Neural crest cell (in vitro differentiated cells): ENCODE measurements around the gene TNRC6C. TPM values are rescaled to one million over a fixed set of nuclear protein-coding genes. Genes with fewer than 3 reads are reported as not detected.

ENCODE experiments used
- DNase-seq: peaks from one replicate; pipeline ENCODE4 v3.0.0; 2021; ENCODE audit warnings: low read depth, mixed read lengths, low spot score
- H3K27ac Mint-ChIP-seq: one replicate; pipeline ENCODE4 v1.8.0; 2021; ENCODE audit warnings: mild to moderate bottlenecking, mixed read lengths; ENCODE audit not compliant: unreplicated experiment
- H3K27me3 Mint-ChIP-seq: 2 replicates; pipeline ENCODE4 v1.8.0; 2021; ENCODE audit warnings: low read depth, mild to moderate bottlenecking, mixed read lengths
- H3K36me3 Mint-ChIP-seq: 2 replicates; pipeline ENCODE4 v1.8.0; 2021; ENCODE audit warnings: low read depth, mild to moderate bottlenecking, mixed read lengths
- H3K4me1 Mint-ChIP-seq: 2 replicates; pipeline ENCODE4 v1.8.0; 2021; ENCODE audit warnings: mixed read lengths
- H3K4me3 Mint-ChIP-seq: one replicate; pipeline ENCODE4 v1.8.0; 2021; ENCODE audit warnings: mild to moderate bottlenecking, mixed read lengths
- H3K9me3 Mint-ChIP-seq: 2 replicates; pipeline ENCODE4 v1.8.0; 2021; ENCODE audit warnings: mixed read lengths
- total RNA-seq: library from RNA; stranded (reverse); gene quantifications from 2 replicates; pipeline ENCODE4 v1.2.1, GENCODE V29; 2021
- TF ChIP-seq, protein P1 (sequence below): fragments of 200-600 bp; sonication (generic); conservative IDR thresholded peaks from 2 replicates; pipeline ENCODE4 v1.5.0; 2021; ENCODE audit warnings: antibody characterized with exemption, mild to moderate bottlenecking

The TNRC6C gene
- total RNA-seq, 1 donor from 2014 or later: 40.5 TPM

DNA sequence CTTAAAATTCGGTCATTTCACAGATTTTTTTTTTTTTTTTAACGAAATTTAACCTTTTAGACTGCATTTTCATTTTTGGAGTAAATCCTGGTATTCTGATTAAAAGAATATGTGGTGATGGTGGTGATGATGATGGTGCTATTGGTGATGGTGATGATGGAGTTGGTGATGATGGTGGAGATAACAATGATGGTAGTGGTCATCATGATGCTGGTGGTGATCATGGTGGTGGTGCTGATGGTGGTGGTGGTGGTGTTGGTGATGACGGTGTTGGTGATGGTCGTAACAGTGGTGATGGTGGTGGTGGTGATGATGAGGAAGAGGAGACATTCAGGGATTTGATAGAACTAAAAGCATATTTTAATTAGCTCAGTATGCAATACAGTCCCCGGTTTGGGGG lies 84.0 kb downstream of the TNRC6C start:
- Mint-ChIP-seq H3K4me3 (no peak overlapping the region), H3K27ac (no peak overlapping the region), H3K9me3 (peaks cover 5% of the 10 kb centered on the region), H3K27me3 (no peaks in the 10 kb centered on the region), H3K36me3 (peaks cover 33% of the 10 kb centered on the region), H3K4me1 (no peaks in the 10 kb centered on the region)
- TF ChIP-seq, protein P1, sequence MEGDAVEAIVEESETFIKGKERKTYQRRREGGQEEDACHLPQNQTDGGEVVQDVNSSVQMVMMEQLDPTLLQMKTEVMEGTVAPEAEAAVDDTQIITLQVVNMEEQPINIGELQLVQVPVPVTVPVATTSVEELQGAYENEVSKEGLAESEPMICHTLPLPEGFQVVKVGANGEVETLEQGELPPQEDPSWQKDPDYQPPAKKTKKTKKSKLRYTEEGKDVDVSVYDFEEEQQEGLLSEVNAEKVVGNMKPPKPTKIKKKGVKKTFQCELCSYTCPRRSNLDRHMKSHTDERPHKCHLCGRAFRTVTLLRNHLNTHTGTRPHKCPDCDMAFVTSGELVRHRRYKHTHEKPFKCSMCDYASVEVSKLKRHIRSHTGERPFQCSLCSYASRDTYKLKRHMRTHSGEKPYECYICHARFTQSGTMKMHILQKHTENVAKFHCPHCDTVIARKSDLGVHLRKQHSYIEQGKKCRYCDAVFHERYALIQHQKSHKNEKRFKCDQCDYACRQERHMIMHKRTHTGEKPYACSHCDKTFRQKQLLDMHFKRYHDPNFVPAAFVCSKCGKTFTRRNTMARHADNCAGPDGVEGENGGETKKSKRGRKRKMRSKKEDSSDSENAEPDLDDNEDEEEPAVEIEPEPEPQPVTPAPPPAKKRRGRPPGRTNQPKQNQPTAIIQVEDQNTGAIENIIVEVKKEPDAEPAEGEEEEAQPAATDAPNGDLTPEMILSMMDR: no peak
- DNase-seq: no peak

DNA sequence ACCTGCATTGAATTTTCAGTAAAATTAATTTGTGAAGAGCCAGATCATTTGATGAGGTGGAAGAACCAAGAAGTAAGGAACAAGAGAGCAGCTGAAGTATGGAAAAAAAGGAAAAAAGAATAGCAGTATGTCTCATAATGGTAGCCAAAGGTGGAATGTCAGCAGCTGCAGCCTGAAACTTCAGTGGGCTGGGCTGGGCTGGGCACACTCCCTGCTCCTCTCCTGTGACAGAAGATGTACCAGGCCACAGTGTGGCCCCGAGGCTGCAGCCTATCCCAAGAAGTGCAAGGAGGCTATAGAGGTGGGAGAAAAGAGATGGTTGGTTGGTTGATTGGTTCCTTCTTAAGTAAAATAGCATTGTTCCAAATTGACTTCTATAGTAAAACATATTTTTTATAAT lies 84.5 kb downstream of the TNRC6C start:
- Mint-ChIP-seq H3K36me3 (peaks cover 29% of the 10 kb centered on the region), H3K27ac (no peak overlapping the region), H3K4me1 (no peaks in the 10 kb centered on the region), H3K27me3 (no peaks in the 10 kb centered on the region), H3K4me3 (no peak overlapping the region), H3K9me3 (peaks cover 5% of the 10 kb centered on the region)
- TF ChIP-seq, protein P1: no peak
- DNase-seq: no peak

DNA sequence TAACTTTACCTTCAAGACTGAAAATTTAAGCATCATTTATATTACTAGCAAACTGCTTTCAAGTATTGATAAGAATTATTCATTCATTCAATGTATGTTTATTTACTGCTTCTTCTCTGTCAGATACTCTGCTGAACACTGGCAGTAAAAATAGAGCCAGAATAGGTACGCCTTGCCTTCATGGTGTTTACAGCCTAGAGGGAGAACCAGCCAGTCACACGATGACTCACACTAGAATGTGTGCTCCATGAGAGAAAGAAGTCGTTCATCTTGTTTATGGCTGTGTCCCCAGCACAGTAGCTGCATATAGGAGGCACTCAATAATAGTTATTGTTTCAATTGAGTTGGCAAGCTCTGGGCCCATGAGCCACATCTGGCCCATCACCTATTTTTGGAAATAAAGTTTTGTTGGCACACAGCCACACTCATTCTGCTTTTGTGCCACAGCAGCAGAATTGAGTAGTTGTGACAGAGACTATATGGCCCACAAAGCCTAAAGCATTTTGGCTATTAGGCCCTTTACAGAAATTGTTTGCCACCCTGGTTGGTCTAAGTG lies 85.9 kb downstream of the TNRC6C start:
- Mint-ChIP-seq H3K4me3 (no peak overlapping the region), H3K27ac (no peak overlapping the region), H3K36me3 (peaks cover 34% of the 10 kb centered on the region), H3K9me3 (peaks cover 5% of the 10 kb centered on the region), H3K27me3 (no peaks in the 10 kb centered on the region), H3K4me1 (peaks cover 4% of the 10 kb centered on the region)
- TF ChIP-seq, protein P1: no peak
- no peak for DNase-seq

DNA sequence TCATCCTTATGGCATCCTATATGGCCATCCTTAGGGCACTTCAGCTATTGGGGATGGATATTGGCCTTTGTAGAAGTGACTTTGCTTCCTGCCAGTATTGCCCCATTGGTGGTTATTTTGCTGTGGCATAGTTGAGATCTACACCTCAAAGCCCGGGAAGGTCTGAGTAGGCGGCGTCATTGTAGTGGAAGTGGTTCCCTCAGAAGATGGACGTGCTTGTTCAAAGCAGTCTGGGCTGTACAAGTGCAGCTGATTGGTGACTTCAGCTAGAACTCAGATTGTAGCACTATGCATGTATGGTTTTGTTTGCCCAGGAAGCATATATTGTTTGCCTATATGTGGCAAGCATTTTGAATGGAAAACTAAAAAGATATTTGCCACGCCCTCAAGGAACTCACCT lies 86.8 kb downstream of the TNRC6C start:
- peaks cover 4% of the 10 kb centered on the region for H3K4me1 Mint-ChIP-seq
- H3K36me3 Mint-ChIP-seq: peaks cover 39% of the 10 kb centered on the region
- peaks cover 5% of the 10 kb centered on the region for H3K9me3 Mint-ChIP-seq
- TF ChIP-seq, protein P1: no peak
- no peak for DNase-seq
- no peaks in the 10 kb centered on the region for H3K27me3 Mint-ChIP-seq
- H3K4me3 Mint-ChIP-seq: no peak overlapping the region
- H3K27ac Mint-ChIP-seq: no peak overlapping the region

DNA sequence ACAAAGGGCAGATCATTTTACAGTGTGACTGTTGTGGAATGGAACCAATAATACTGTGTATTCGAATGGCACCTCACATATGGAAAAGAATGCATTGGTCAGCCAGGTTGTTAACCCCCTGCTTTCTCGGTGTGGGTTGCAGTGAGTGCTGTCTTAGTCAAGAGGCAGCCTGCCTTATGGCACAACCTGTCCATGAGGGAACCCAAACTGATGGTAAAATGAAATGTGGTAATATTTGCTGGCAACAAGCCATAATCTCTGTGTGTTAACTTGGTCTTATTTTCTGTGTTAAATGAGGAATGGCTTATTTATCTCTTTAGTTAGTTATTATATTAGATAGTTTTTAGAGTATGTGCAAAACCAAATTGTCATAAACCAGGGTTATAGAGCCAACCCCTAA lies 88.4 kb downstream of the TNRC6C start:
- no peak for DNase-seq
- H3K4me1 Mint-ChIP-seq: peaks cover 4% of the 10 kb centered on the region
- no peaks in the 10 kb centered on the region for H3K27me3 Mint-ChIP-seq
- no peak overlapping the region for H3K27ac Mint-ChIP-seq
- H3K4me3 Mint-ChIP-seq: no peak overlapping the region
- peaks cover 5% of the 10 kb centered on the region for H3K9me3 Mint-ChIP-seq
- peaks cover 52% of the 10 kb centered on the region for H3K36me3 Mint-ChIP-seq
- TF ChIP-seq, protein P1: no peak
